Activated CD8-positive, alpha-beta memory T cell treated with anti-CD3 and anti-CD28 coated beads for 36 hours (primary cell): ENCODE data around the gene ADRA2A. TPM values are rescaled to one million over a fixed set of nuclear protein-coding genes. Genes with fewer than 3 reads are reported as not detected.

Experiments
- CTCF ChIA-PET: fragments of 350-600 bp; sonication (Branson Sonifier 250); formaldehyde crosslinking; loops from one replicate; lab custom pipeline; 2021; ENCODE audit warnings: antibody characterized with exemption; lab: Charles Lee
- POLR2A ChIA-PET: fragments of 350-600 bp; sonication (Branson Sonifier 250); formaldehyde crosslinking; loops from one replicate; lab custom pipeline; 2021; ENCODE audit warnings: antibody characterized with exemption; lab: Charles Lee
- total RNA-seq, 2 experiments: library from RNA; stranded (reverse); gene quantifications; one replicate each; pipeline ENCODE4 v1.2.3, GENCODE V29; 2021

Gene ADRA2A
- total RNA-seq, 2 experiments from 2014 or later: not detected

- ChIA-PET POLR2A (no interaction called here), CTCF (no interaction called here)
These were observed 48.3 kb downstream of the ADRA2A start for GRCh38 chr10:111125102-111125501.

- POLR2A ChIA-PET: no interaction called here
- CTCF ChIA-PET: no interaction called here
These were observed 49.2 kb downstream of the ADRA2A start for GRCh38 chr10:111126077-111126476.

- ChIA-PET POLR2A (no interaction called here), CTCF (no interaction called here)
These were observed 50.4 kb downstream of the ADRA2A start for GRCh38 chr10:111127081-111127848.

GRCh38 chr10:111128331-111129180, 51.7 kb downstream of the ADRA2A start:
- POLR2A ChIA-PET: no interaction called here
- CTCF ChIA-PET: no interaction called here

GRCh38 chr10:111129363-111129762, 52.5 kb downstream of the ADRA2A start:
- POLR2A ChIA-PET: no interaction called here
- CTCF ChIA-PET: no interaction called here

GRCh38 chr10:111130471-111130870, 53.6 kb downstream of the ADRA2A start:
- POLR2A ChIA-PET: no interaction called here

More at GRCh38 chr10:111130471-111130870, 53.6 kb downstream of the ADRA2A start:
- CTCF ChIA-PET: interaction anchor here (0.6 kb wide), 1 partner anchor 40 kb away, joined by 3 read pairs; no protein-coding TSS in a partner anchor

Other genes starting within 250 kb of the ADRA2A start
- gene PDCD4, start 205.1 kb upstream of the ADRA2A start, total RNA-seq: 10 to 100 TPM; 83.3 to 95.6 TPM
- 10 to 100 TPM; 36.9 to 39.5 TPM for gene BBIP1, start 157.8 kb upstream of the ADRA2A start, total RNA-seq
- gene SHOC2, start 157.4 kb upstream of the ADRA2A start, total RNA-seq: 10 to 100 TPM; 51.3 to 51.4 TPM